ENCODE results near the gene TMEM43.

GRCh38 chr3:14138878-14139655, 14.2 kb downstream of the TMEM43 start:
- TF ChIP-seq CTCF (IDR thresholded peaks at IDR 0.05) (no peak), MAX (IDR thresholded peaks at IDR 0.05; ENCODE audit: low read depth) (no peak)
